22Rv1 (cell line): ENCODE results near the gene MMP23B.
"Not testable (repeated sequence)": the region's sequence is repeated elsewhere in the genome, so short reads cannot be mapped to it uniquely, and the experiment has no call there.

Experiments
- CTCF ChIP-seq: fragments of 450-650 bp; IDR thresholded peaks from 2 replicates; pipeline ENCODE4 v1.5.1; 2017; ENCODE audit warnings: mild to moderate bottlenecking
- ZFX ChIP-seq: fragments of 450-650 bp; IDR thresholded peaks from 2 replicates; pipeline ENCODE4 v1.6.1; 2017; ENCODE audit warnings: antibody characterized with exemption, borderline replicate concordance

DNA sequence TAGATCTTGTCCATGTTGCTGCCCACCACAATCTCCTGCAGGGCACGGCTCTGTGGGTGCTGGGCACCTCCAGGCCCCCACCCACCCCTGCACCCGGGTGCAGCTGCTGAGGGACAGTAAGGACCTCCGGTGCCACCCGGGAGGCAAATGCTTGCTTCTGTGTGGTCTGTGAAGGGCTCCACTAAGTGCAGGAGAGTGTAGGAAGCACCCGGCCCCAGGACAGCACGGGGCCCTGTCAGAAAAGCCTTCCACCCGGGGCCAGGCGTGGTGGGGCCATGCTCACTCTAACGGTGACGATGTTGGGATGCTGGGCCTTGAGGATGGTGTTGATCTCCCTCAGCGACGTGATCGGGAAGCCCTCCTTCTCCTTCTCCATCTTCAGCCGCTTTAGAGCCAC, 5.5 kb downstream of the MMP23B start:
- TF ChIP-seq CTCF, ZFX: not testable (repeated sequence)
